GM21786 (cell line): ENCODE data around the gene ITGAX.

Experiments
- ATAC-seq: cut with Tn5 transposase; IDR thresholded peaks from one replicate; pipeline ENCODE4 v1.9.1; 2021; ENCODE audit not compliant: unreplicated experiment

ITGAX gene

DNA sequence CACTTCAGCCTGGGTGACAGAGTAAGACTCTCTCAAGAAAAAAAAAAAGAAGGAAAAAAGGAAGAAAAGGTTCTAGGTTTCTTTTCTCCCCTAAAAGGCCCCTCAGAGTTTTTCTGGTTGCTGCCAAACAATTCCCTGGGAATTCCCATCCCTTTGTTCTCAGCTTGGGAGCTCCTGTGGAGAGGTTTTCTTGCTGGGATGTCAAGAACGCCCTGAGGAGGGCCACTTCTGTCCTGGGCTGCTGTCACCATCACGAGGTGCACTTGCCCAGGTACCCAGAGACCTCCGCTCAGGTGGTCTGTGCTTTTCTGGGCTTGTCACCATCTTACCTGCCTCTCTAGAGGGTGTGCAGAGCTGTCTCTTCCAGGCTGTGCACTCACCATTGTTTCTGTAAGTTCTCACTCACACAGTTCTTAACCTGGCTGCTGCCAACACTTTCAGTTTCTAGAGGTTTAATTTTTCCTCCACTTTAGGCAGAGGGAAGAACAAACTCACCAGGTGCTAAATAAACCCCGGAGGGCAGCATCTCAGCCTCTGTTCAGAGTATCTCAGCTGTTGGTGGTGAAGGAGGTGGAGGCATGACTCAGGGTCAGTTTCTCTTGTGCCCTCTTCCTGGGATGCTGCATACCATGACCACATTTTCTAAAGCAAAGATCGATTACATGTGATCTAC, 75.5 kb downstream of the ITGAX start:
- no peak for ATAC-seq
